ENCODE data around the gene ZNF74. TPM values are rescaled to one million over a fixed set of nuclear protein-coding genes. Genes with fewer than 3 reads are reported as not detected.

Gene ZNF74
- total and polyA plus RNA-seq, 2 donors (not counting 1 experiment from before 2014, with no cell fraction given), result 2.5 to 13.0 TPM

GRCh38 chr22:20424568-20424931, 30.6 kb downstream of the ZNF74 start:
- H2AFZ ChIP-seq (ENCODE audit: low read length), result no peak overlapping the region
- no peaks in the 10 kb centered on the region for H3K9me3 ChIP-seq (ENCODE audit: control insufficient read depth, insufficient read depth, low read depth, low read length)
- H4K20me1 ChIP-seq (ENCODE audit: control insufficient read depth, extremely low read depth, insufficient read depth, low read length), result no peaks in the 10 kb centered on the region
- no peak overlapping the region for H3K4me2 ChIP-seq (ENCODE audit: extremely low read depth, insufficient read depth, low read length)
- H3K4me3 ChIP-seq (replicated peaks in 1 of 4; ENCODE audit: control extremely low read depth in 1 of 4, insufficient read depth in 1 of 4, low read depth in 3 of 4, low read length in 4 of 4), result no peak overlapping the region
- no peak for DNase-seq (ENCODE audit: low read depth in 2 of 2)
- no peak overlapping the region for H3K9ac ChIP-seq (ENCODE audit: insufficient read depth, low read length)
- TF ChIP-seq, protein P1, sequence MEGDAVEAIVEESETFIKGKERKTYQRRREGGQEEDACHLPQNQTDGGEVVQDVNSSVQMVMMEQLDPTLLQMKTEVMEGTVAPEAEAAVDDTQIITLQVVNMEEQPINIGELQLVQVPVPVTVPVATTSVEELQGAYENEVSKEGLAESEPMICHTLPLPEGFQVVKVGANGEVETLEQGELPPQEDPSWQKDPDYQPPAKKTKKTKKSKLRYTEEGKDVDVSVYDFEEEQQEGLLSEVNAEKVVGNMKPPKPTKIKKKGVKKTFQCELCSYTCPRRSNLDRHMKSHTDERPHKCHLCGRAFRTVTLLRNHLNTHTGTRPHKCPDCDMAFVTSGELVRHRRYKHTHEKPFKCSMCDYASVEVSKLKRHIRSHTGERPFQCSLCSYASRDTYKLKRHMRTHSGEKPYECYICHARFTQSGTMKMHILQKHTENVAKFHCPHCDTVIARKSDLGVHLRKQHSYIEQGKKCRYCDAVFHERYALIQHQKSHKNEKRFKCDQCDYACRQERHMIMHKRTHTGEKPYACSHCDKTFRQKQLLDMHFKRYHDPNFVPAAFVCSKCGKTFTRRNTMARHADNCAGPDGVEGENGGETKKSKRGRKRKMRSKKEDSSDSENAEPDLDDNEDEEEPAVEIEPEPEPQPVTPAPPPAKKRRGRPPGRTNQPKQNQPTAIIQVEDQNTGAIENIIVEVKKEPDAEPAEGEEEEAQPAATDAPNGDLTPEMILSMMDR (conservative IDR thresholded peaks at IDR 0.05 in 1 of 2, IDR thresholded peaks at IDR 0.05 in 1 of 2; ENCODE audit: low read depth in 1 of 2, low read length in 2 of 2), result no peak
- no peak for TF ChIP-seq EZH2 (IDR thresholded peaks at IDR 0.05; ENCODE audit: low read length, missing control alignments)
- H3K27ac ChIP-seq (ENCODE audit: insufficient read depth, low read length), result peak overlapping the region; percentile 1
- H3K27me3 ChIP-seq (ENCODE audit: control insufficient read depth, insufficient read depth, low read length), result no peaks in the 10 kb centered on the region
- H3K79me2 ChIP-seq (ENCODE audit: control insufficient read depth, insufficient read depth, low read length), result no peaks in the 10 kb centered on the region
- peaks cover 15% of the 10 kb centered on the region for H3K36me3 ChIP-seq (ENCODE audit: control insufficient read depth, insufficient read depth, low read length)
- H3K4me1 ChIP-seq (ENCODE audit: control insufficient read depth, extremely low read depth, insufficient read depth, low read length), result peaks cover 14% of the 10 kb centered on the region

DNA sequence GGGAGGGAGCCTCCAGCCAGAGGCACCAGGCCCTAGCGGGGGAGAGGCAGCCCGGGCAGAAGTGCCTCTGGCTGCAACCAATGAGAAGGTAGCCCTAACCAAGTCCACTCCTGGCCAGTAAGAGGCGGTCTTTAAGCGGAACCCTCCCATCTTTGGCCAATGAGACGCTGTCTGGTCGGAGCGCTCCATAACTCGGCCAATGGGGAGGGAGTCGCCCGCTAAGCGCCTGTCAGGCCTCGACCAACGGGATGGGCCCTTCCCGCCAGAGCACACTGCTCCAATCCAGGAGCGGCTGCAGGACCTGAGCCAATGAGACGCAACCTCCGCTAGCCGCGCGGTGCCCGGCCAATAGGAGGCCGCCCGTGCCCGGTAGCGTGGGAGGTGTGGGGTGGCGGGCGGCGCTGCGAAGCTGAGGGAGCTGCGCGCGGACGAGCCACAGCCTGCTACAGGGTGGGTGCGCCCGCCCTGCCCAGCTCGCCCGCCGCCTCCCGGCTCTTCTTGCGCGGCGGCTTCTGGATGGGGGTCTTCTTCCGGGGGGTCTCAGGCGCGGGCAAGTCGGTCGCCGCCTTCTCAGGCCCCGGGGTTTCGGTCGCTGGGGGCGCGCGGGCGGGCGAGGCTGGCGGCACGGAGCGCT, 31.1 kb downstream of the ZNF74 start:
- H3K27ac ChIP-seq (ENCODE audit: insufficient read depth, low read length), result no peak overlapping the region
- TF ChIP-seq, protein P1 (conservative IDR thresholded peaks at IDR 0.05 in 1 of 2, IDR thresholded peaks at IDR 0.05 in 1 of 2; ENCODE audit: low read depth in 1 of 2, low read length in 2 of 2), result no peak
- no peak for TF ChIP-seq EZH2 (IDR thresholded peaks at IDR 0.05; ENCODE audit: low read length, missing control alignments)
- H3K36me3 ChIP-seq (ENCODE audit: control insufficient read depth, insufficient read depth, low read length), result peaks cover 19% of the 10 kb centered on the region
- no peak overlapping the region for H2AFZ ChIP-seq (ENCODE audit: low read length)
- no peaks in the 10 kb centered on the region for H3K27me3 ChIP-seq (ENCODE audit: control insufficient read depth, insufficient read depth, low read length)
- H4K20me1 ChIP-seq (ENCODE audit: control insufficient read depth, extremely low read depth, insufficient read depth, low read length), result no peaks in the 10 kb centered on the region
- H3K9ac ChIP-seq (ENCODE audit: insufficient read depth, low read length), result no peak overlapping the region
- DNase-seq (ENCODE audit: low read depth in 2 of 2), result no peak
- no peaks in the 10 kb centered on the region for H3K79me2 ChIP-seq (ENCODE audit: control insufficient read depth, insufficient read depth, low read length)
- H3K4me3 ChIP-seq (replicated peaks in 1 of 4; ENCODE audit: control extremely low read depth in 1 of 4, insufficient read depth in 1 of 4, low read depth in 3 of 4, low read length in 4 of 4), result no peak overlapping the region
- no peak overlapping the region for H3K4me2 ChIP-seq (ENCODE audit: extremely low read depth, insufficient read depth, low read length)
- peaks cover 14% of the 10 kb centered on the region for H3K4me1 ChIP-seq (ENCODE audit: control insufficient read depth, extremely low read depth, insufficient read depth, low read length)
- H3K9me3 ChIP-seq (ENCODE audit: control insufficient read depth, insufficient read depth, low read depth, low read length), result no peaks in the 10 kb centered on the region

GRCh38 chr22:20425566-20426258, 31.8 kb downstream of the ZNF74 start:
- DNase-seq (ENCODE audit: low read depth in 2 of 2), result no peak
- Histone ChIP-seq H3K36me3 (ENCODE audit: control insufficient read depth, insufficient read depth, low read length) (peaks cover 23% of the 10 kb centered on the region), H3K27ac (ENCODE audit: insufficient read depth, low read length) (no peak overlapping the region), H4K20me1 (ENCODE audit: control insufficient read depth, extremely low read depth, insufficient read depth, low read length) (no peaks in the 10 kb centered on the region), H3K9ac (ENCODE audit: insufficient read depth, low read length) (no peak overlapping the region), H3K4me3 (replicated peaks in 1 of 4; ENCODE audit: control extremely low read depth in 1 of 4, insufficient read depth in 1 of 4, low read depth in 3 of 4, low read length in 4 of 4) (no peak overlapping the region), H3K4me1 (ENCODE audit: control insufficient read depth, extremely low read depth, insufficient read depth, low read length) (peaks cover 14% of the 10 kb centered on the region), H3K4me2 (ENCODE audit: extremely low read depth, insufficient read depth, low read length) (no peak overlapping the region), H3K9me3 (ENCODE audit: control insufficient read depth, insufficient read depth, low read depth, low read length) (no peaks in the 10 kb centered on the region), H3K27me3 (ENCODE audit: control insufficient read depth, insufficient read depth, low read length) (no peaks in the 10 kb centered on the region), H3K79me2 (ENCODE audit: control insufficient read depth, insufficient read depth, low read length) (peaks cover 2% of the 10 kb centered on the region), H2AFZ (ENCODE audit: low read length) (no peak overlapping the region)
- no peak for TF ChIP-seq EZH2 (IDR thresholded peaks at IDR 0.05; ENCODE audit: low read length, missing control alignments)
- TF ChIP-seq, protein P1 (conservative IDR thresholded peaks at IDR 0.05 in 1 of 2, IDR thresholded peaks at IDR 0.05 in 1 of 2; ENCODE audit: low read depth in 1 of 2, low read length in 2 of 2), result no peak

Data from fibroblast of lung (primary cell).